Measurements from ENCODE around the gene OR2L13. TPM values are rescaled to one million over a fixed set of nuclear protein-coding genes. Genes with fewer than 3 reads are reported as not detected.

The OR2L13 gene
- total and polyA plus RNA-seq, 2 of the 4 experiments (the other 2 are of a cell fraction): not detected

DNA sequence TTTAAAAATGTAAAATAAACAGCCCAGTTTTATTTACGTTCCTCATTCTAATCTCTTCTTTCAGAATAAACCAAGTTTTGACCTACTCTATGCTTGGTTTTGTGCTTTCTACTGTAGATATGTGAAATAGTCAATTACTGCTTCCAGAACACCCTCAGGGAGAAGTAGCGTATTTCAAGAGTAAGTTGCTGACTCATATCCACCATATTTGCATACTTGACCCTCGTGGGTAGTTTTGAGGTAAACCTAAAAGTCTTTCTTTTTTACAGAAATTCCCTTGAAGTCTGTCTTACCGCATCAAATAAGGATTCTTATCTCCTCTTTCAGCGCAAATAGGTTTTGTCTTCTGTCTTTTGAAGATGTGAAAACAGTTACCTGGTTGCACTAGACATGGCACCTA, 49.8 kb upstream of the OR2L13 start:
- Histone ChIP-seq H2BK120ac (ENCODE audit: low read depth, low read length) (no peak overlapping the region), H3K36me3 (ENCODE audit: control insufficient read depth, insufficient read depth, low read length) (no peaks in the 10 kb centered on the region), H3K14ac (replicated peaks; ENCODE audit: low read depth, low read length) (no peak overlapping the region), H3K4me1 (ENCODE audit: control insufficient read depth, insufficient read depth, low read length) (no peaks in the 10 kb centered on the region), H2BK5ac (ENCODE audit: low read depth, low read length, poor library complexity, severe bottlenecking) (no peak overlapping the region), H2AK5ac (ENCODE audit: low read depth, low read length) (no peak overlapping the region), H3K4me2 (ENCODE audit: low read depth, low read length) (no peak overlapping the region), H2AK9ac (replicated peaks; ENCODE audit: low read depth, low read length, poor library complexity) (no peak overlapping the region), H4K91ac (ENCODE audit: insufficient read depth, low read depth, low read length) (no peak overlapping the region), H3K79me1 (ENCODE audit: low read depth in 1 of 2, low read length in 2 of 2) (no peaks in the 10 kb centered on the region), H3K56ac (ENCODE audit: extremely low read depth, insufficient read depth, low read length) (no peak overlapping the region), H2BK15ac (ENCODE audit: low read depth, low read length) (no peak overlapping the region), H2AFZ (replicated peaks; ENCODE audit: low read length, poor library complexity) (no peak overlapping the region), H3K9me3 (ENCODE audit: control insufficient read depth, insufficient read depth, low read length) (peaks cover 8% of the 10 kb centered on the region), H3K23ac (ENCODE audit: low read depth, low read length) (no peak overlapping the region), H2BK20ac (ENCODE audit: low read depth, low read length) (no peak overlapping the region), H4K20me1 (ENCODE audit: insufficient read depth, low read length) (no peaks in the 10 kb centered on the region), H3K9me1 (ENCODE audit: insufficient read depth, low read length) (no peaks in the 10 kb centered on the region), H4K8ac (ENCODE audit: low read depth in 2 of 2, low read length in 2 of 2) (no peak overlapping the region), H4K5ac (ENCODE audit: low read depth, low read length) (no peak overlapping the region), H3K27ac (ENCODE audit: insufficient read depth, low read length) (no peak overlapping the region), H3K4me3 (ENCODE audit: insufficient read depth, low read depth, low read length) (no peak overlapping the region), H3K27me3 (ENCODE audit: control insufficient read depth, insufficient read depth, low read length) (no peaks in the 10 kb centered on the region), H3K4ac (ENCODE audit: low read depth, low read length) (no peak overlapping the region), H3K9ac (ENCODE audit: low read depth, low read length) (no peak overlapping the region), H3K18ac (ENCODE audit: low read depth, low read length) (no peak overlapping the region)
- TF ChIP-seq, protein P1, sequence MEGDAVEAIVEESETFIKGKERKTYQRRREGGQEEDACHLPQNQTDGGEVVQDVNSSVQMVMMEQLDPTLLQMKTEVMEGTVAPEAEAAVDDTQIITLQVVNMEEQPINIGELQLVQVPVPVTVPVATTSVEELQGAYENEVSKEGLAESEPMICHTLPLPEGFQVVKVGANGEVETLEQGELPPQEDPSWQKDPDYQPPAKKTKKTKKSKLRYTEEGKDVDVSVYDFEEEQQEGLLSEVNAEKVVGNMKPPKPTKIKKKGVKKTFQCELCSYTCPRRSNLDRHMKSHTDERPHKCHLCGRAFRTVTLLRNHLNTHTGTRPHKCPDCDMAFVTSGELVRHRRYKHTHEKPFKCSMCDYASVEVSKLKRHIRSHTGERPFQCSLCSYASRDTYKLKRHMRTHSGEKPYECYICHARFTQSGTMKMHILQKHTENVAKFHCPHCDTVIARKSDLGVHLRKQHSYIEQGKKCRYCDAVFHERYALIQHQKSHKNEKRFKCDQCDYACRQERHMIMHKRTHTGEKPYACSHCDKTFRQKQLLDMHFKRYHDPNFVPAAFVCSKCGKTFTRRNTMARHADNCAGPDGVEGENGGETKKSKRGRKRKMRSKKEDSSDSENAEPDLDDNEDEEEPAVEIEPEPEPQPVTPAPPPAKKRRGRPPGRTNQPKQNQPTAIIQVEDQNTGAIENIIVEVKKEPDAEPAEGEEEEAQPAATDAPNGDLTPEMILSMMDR (conservative IDR thresholded peaks at IDR 0.05; ENCODE audit: low read depth, low read length): no peak
- TF ChIP-seq NFE2L2 (IDR thresholded peaks at IDR 0.05; ENCODE audit: low read depth, low read length) (no peak), RFX5 (IDR thresholded peaks at IDR 0.05; ENCODE audit: low read depth, low read length) (no peak), MAFK (IDR thresholded peaks at IDR 0.05; ENCODE audit: low read depth, low read length) (no peak), SMC3 (IDR thresholded peaks at IDR 0.05; ENCODE audit: low read depth, low read length) (no peak), CHD1 (IDR thresholded peaks at IDR 0.05; ENCODE audit: low read depth, low read length) (no peak), POLR2A (IDR thresholded peaks at IDR 0.05; ENCODE audit: low read depth, low read length) (no peak), FOS (IDR thresholded peaks at IDR 0.05; ENCODE audit: low read depth, low read length) (no peak), BHLHE40 (IDR thresholded peaks at IDR 0.05; ENCODE audit: low read depth, low read length) (no peak), RAD21 (IDR thresholded peaks at IDR 0.05; ENCODE audit: low read length) (no peak), MAZ (IDR thresholded peaks at IDR 0.05; ENCODE audit: borderline replicate concordance, low read depth, low read length) (no peak), CEBPB (IDR thresholded peaks at IDR 0.05; ENCODE audit: low read depth, low read length) (no peak), MXI1 (IDR thresholded peaks at IDR 0.05; ENCODE audit: borderline replicate concordance, low read depth, low read length) (no peak), RCOR1 (IDR thresholded peaks at IDR 0.05; ENCODE audit: insufficient replicate concordance, low read length) (no peak)
- TF ChIP-seq, protein P2, sequence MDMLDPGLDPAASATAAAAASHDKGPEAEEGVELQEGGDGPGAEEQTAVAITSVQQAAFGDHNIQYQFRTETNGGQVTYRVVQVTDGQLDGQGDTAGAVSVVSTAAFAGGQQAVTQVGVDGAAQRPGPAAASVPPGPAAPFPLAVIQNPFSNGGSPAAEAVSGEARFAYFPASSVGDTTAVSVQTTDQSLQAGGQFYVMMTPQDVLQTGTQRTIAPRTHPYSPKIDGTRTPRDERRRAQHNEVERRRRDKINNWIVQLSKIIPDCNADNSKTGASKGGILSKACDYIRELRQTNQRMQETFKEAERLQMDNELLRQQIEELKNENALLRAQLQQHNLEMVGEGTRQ (IDR thresholded peaks at IDR 0.05; ENCODE audit: low read depth, low read length): no peak
- TF ChIP-seq, protein P3, sequence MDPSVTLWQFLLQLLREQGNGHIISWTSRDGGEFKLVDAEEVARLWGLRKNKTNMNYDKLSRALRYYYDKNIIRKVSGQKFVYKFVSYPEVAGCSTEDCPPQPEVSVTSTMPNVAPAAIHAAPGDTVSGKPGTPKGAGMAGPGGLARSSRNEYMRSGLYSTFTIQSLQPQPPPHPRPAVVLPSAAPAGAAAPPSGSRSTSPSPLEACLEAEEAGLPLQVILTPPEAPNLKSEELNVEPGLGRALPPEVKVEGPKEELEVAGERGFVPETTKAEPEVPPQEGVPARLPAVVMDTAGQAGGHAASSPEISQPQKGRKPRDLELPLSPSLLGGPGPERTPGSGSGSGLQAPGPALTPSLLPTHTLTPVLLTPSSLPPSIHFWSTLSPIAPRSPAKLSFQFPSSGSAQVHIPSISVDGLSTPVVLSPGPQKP (IDR thresholded peaks at IDR 0.05; ENCODE audit: borderline replicate concordance, low read depth, low read length): no peak
- intact Hi-C loops (cut with micrococcal nuclease) (no loop called here), dilution Hi-C loops (cut with HindIII; ENCODE audit: low sequenced_read_pairs, unreplicated experiment) (no loop called here), in situ Hi-C loops (cut with MboI; ENCODE audit: low sequenced_read_pairs) (no loop called here)
- no CpG with 5 or more reads among the region's 5 CpGs for WGBS, 2 experiments (ENCODE audit: extremely low coverage in 2 of 2, insufficient read length in 1 of 2)
- POLR2A ChIA-PET (ENCODE audit: unreplicated experiment): no interaction called here
- ATAC-seq (ENCODE audit: low read depth): no peak
- no TSS peak for BruUV-seq (replicated peaks)
- no peak for DNase-seq
- CTCF ChIA-PET: no interaction called here

All from IMR-90 (cell line).